GM19238 (cell line): ENCODE results near the gene HMG20B.
A peak's percentile ranks its signal among the peaks of the same experiment; 100 is the strongest.
"Not testable (repeated sequence)": the region's sequence is repeated elsewhere in the genome, so short reads cannot be mapped to it uniquely, and the experiment has no call there.

Experiments used
- DNase-seq: peaks from one replicate; pipeline ENCODE4 v3.0.0; 2011; ENCODE audit warnings: low spot score; ENCODE audit not compliant: insufficient read length

HMG20B gene

GRCh38 chr19:3556423-3556977 lies 16.2 kb upstream of the HMG20B start:
- DNase-seq, result no peak

- DNase-seq, result peak; percentile 66
These were observed 15.7 kb upstream of the HMG20B start for GRCh38 chr19:3556978-3557460.

- DNase-seq, result peak; percentile 100
These were observed 15.1 kb upstream of the HMG20B start, which contains the start of gene MFSD12 for GRCh38 chr19:3557461-3558248. Gene MFSD12, minus strand, starts transcription at chr19:3557586. Its CDS starts 183 bp downstream, at chr19:3557403.

GRCh38 chr19:3563709-3564524 lies 8.8 kb upstream of the HMG20B start:
- DNase-seq, result no peak

GRCh38 chr19:3565139-3565538 lies 7.6 kb upstream of the HMG20B start:
- DNase-seq, result no peak

GRCh38 chr19:3570042-3570441 lies 2.7 kb upstream of the HMG20B start:
- not testable (repeated sequence) for DNase-seq

GRCh38 chr19:3570606-3571011 lies 2.1 kb upstream of the HMG20B start:
- no peak for DNase-seq

- DNase-seq, result peak; percentile 97
These were observed 451 bp upstream of the HMG20B start for GRCh38 chr19:3572132-3572854.

- DNase-seq, result no peak
These were observed 566 bp downstream of the HMG20B start for GRCh38 chr19:3573162-3573857.

- peak; percentile 78 for DNase-seq
These were observed 1.3 kb downstream of the HMG20B start for GRCh38 chr19:3573858-3574637.

- DNase-seq, result no peak
These were observed 2.6 kb downstream of the HMG20B start for GRCh38 chr19:3575260-3575741.

GRCh38 chr19:3575949-3576673 lies 3.4 kb downstream of the HMG20B start:
- no peak for DNase-seq

- DNase-seq, result no peak
These were observed 4.1 kb downstream of the HMG20B start for GRCh38 chr19:3576696-3577443.

GRCh38 chr19:3577723-3578344 lies 5.1 kb downstream of the HMG20B start:
- no peak for DNase-seq

GRCh38 chr19:3578390-3578789 lies 5.6 kb downstream of the HMG20B start:
- no peak for DNase-seq

- DNase-seq, result no peak
These were observed 7.6 kb downstream of the HMG20B start for GRCh38 chr19:3580156-3580934.

- not testable (repeated sequence) for DNase-seq
These were observed 9.0 kb downstream of the HMG20B start for GRCh38 chr19:3581792-3582191.
